H1 (cell line): ENCODE data around the gene OPN1SW. TPM values are rescaled to one million over a fixed set of nuclear protein-coding genes. Genes with fewer than 3 reads are reported as not detected.

Source experiments
- CTCF ChIA-PET: fragments of 300-600 bp; sonication (Branson Sonifier 250); formaldehyde crosslinking; loops from one replicate; lab custom pipeline; 2021; ENCODE audit not compliant: partially characterized antibody; lab: Charles Lee
- POLR2A ChIA-PET: fragments of 300-600 bp; sonication (Branson Sonifier 250); formaldehyde crosslinking; loops from one replicate; lab custom pipeline; 2021; ENCODE audit warnings: inconsistent platforms; ENCODE audit not compliant: partially characterized antibody; lab: Charles Lee
- DNase-seq, 2 experiments: peaks; one replicate each; pipeline versions ENCODE4 v3.0.0 to v3.0.0-alpha.2; 2010 to 2022; ENCODE audit warnings: low spot score in 2 of 2, low read depth in 1 of 2, mixed read lengths in 1 of 2
- FAIRE-seq: peaks from 2 replicates; lab custom pipeline; 2011; peaks lifted over from hg19 to GRCh38; lab: Jason Lieb, UNC
- H2AFZ ChIP-seq: 2 replicates; pipeline ENCODE4 v1.8.1; 2012; ENCODE audit warnings: low read length, inconsistent platforms
- H2AK5ac ChIP-seq: 2 replicates; pipeline ENCODE4 v1.6.1; 2013; ENCODE audit warnings: low read depth, low read length
- H2BK120ac ChIP-seq: replicated peaks from 2 replicates; pipeline ENCODE3; 2013; ENCODE audit warnings: low read depth, low read length, inconsistent platforms
- H2BK12ac ChIP-seq: 2 replicates; pipeline ENCODE4 v1.6.1; 2013; ENCODE audit warnings: low read depth, low read length
- H2BK15ac ChIP-seq: 2 replicates; pipeline ENCODE4 v1.6.1; 2013; ENCODE audit warnings: low read length
- H2BK20ac ChIP-seq: 2 replicates; pipeline ENCODE4 v1.6.1; 2013; ENCODE audit warnings: low read length
- H2BK5ac ChIP-seq: 2 replicates; pipeline ENCODE4 v1.6.1; 2013; ENCODE audit warnings: low read depth, low read length
- H3K14ac ChIP-seq: 2 replicates; pipeline ENCODE4 v1.6.1; 2013; ENCODE audit warnings: inconsistent platforms; ENCODE audit not compliant: insufficient read length
- H3K18ac ChIP-seq: 2 replicates; pipeline ENCODE4 v1.6.1; 2013; ENCODE audit warnings: low read length; ENCODE audit errors: extremely low read depth
- H3K23ac ChIP-seq: 2 replicates; pipeline ENCODE4 v1.6.1; 2013; ENCODE audit warnings: inconsistent platforms; ENCODE audit not compliant: insufficient read length
- H3K23me2 ChIP-seq: 2 replicates; pipeline ENCODE4 v1.6.1; 2013; ENCODE audit warnings: low read depth, low read length
- H3K27ac ChIP-seq: 2 replicates; pipeline ENCODE4 v1.6.1; 2011; ENCODE audit warnings: low read depth, low read length, inconsistent platforms
- H3K27me3 ChIP-seq, 4 experiments: replicated peaks in 1 of 4; 1 replicate in 1 of 4; 2 replicates in 3 of 4; pipeline versions ENCODE4 v1.6.1 to v1.8.1; 2011 to 2013; ENCODE audit warnings: low read length in 3 of 4, mild to moderate bottlenecking in 3 of 4, inconsistent platforms in 2 of 4, mixed read lengths in 2 of 4, moderate library complexity in 1 of 4; ENCODE audit not compliant: control insufficient read depth in 3 of 4, insufficient read depth in 3 of 4; ENCODE audit errors: extremely low read depth in 1 of 4
- H3K36me3 ChIP-seq, 4 experiments: 2 replicates each; pipeline versions ENCODE4 v1.6.1 to v1.8.1; 2011 to 2013; ENCODE audit warnings: mild to moderate bottlenecking in 4 of 4, low read length in 3 of 4, moderate library complexity in 2 of 4, control low read depth in 1 of 4, inconsistent platforms in 1 of 4; ENCODE audit not compliant: insufficient read depth in 4 of 4, control insufficient read depth in 2 of 4
- H3K4ac ChIP-seq: replicated peaks from 2 replicates; pipeline ENCODE3; 2013; ENCODE audit warnings: low read length, low read depth, mixed read lengths, inconsistent platforms; ENCODE audit not compliant: insufficient read length
- H3K4me1 ChIP-seq, 4 experiments: replicated peaks in 1 of 4; 1 replicate in 1 of 4; 2 replicates in 3 of 4; pipeline versions ENCODE4 v1.6.1 to v1.8.1; 2011 to 2013; ENCODE audit warnings: low read length in 3 of 4, inconsistent platforms in 2 of 4, mixed read lengths in 1 of 4; ENCODE audit not compliant: insufficient read depth in 4 of 4, control insufficient read depth in 3 of 4
- H3K4me2 ChIP-seq, 2 experiments: 2 replicates each; pipeline versions ENCODE4 v1.6.1 to v1.8.1; 2011 to 2013; ENCODE audit warnings: low read depth in 2 of 2, low read length in 2 of 2, control low read depth in 1 of 2, inconsistent platforms in 1 of 2, mild to moderate bottlenecking in 1 of 2; ENCODE audit not compliant: insufficient read depth in 1 of 2
- H3K4me3 ChIP-seq, 4 experiments: fragments of 200-600, 300-600 bp in 1 of 4; sonication (generic), shearing (Covaris generic), sonication (Bioruptor Twin) in 1 of 4; 2 replicates each; pipeline versions ENCODE4 v1.5.1 to v1.8.1; 2011 to 2016; ENCODE audit warnings: low read length in 4 of 4, low read depth in 3 of 4, control low read depth in 2 of 4, inconsistent platforms in 2 of 4, mild to moderate bottlenecking in 2 of 4, mixed read lengths in 1 of 4, moderate library complexity in 1 of 4; ENCODE audit not compliant: insufficient read depth in 2 of 4; ENCODE audit errors: extremely low read depth in 1 of 4
- H3K56ac ChIP-seq: replicated peaks from 2 replicates; pipeline ENCODE3; 2013; ENCODE audit warnings: low read depth, mild to moderate bottlenecking, mixed read lengths, low read length, inconsistent platforms; ENCODE audit not compliant: insufficient read length
- H3K79me1 ChIP-seq: 2 replicates; pipeline ENCODE4 v1.6.1; 2013; ENCODE audit warnings: low read depth, low read length, control low read depth
- H3K79me2 ChIP-seq, 2 experiments: 2 replicates each; pipeline versions ENCODE4 v1.6.1 to v1.8.1; 2012 to 2013; ENCODE audit warnings: low read length in 2 of 2, mild to moderate bottlenecking in 2 of 2, inconsistent platforms in 1 of 2; ENCODE audit not compliant: insufficient read depth in 2 of 2, control insufficient read depth in 1 of 2
- H3K9ac ChIP-seq, 4 experiments: replicated peaks in 1 of 4; 1 replicate in 1 of 4; 2 replicates in 3 of 4; pipeline versions ENCODE4 v1.6.1 to v1.8.1; 2011 to 2013; ENCODE audit warnings: low read depth in 3 of 4, low read length in 3 of 4, control low read depth in 2 of 4, mild to moderate bottlenecking in 2 of 4, moderate library complexity in 2 of 4, inconsistent platforms in 1 of 4; ENCODE audit errors: extremely low read depth in 1 of 4
- H3K9me3 ChIP-seq, 2 experiments: 2 replicates each; pipeline versions ENCODE4 v1.6.1 to v1.8.1; 2012 to 2013; ENCODE audit warnings: mild to moderate bottlenecking in 2 of 2, moderate library complexity in 2 of 2, control low read depth in 1 of 2, inconsistent platforms in 1 of 2, low read depth in 1 of 2, low read length in 1 of 2, mixed read lengths in 1 of 2; ENCODE audit not compliant: insufficient read depth in 2 of 2
- H4K20me1 ChIP-seq, 2 experiments: replicated peaks in 1 of 2; 2 replicates each; pipeline versions ENCODE3 to v1.8.1; 2011 to 2013; ENCODE audit warnings: inconsistent platforms in 2 of 2, low read length in 2 of 2, mild to moderate bottlenecking in 1 of 2; ENCODE audit not compliant: insufficient read depth in 2 of 2, control insufficient read depth in 1 of 2
- H4K5ac ChIP-seq: 2 replicates; pipeline ENCODE4 v1.6.1; 2013; ENCODE audit warnings: low read length, low read depth, mixed read lengths, inconsistent platforms; ENCODE audit not compliant: insufficient read length
- H4K8ac ChIP-seq: 2 replicates; pipeline ENCODE4 v1.8.0; 2013; ENCODE audit warnings: mild to moderate bottlenecking, moderate library complexity, low read length, inconsistent platforms; ENCODE audit not compliant: insufficient read depth; ENCODE audit errors: extremely low read depth
- H4K91ac ChIP-seq: replicated peaks from 2 replicates; pipeline ENCODE3; 2013; ENCODE audit warnings: low read length, mixed read lengths, inconsistent platforms; ENCODE audit not compliant: insufficient read length
- ASH2L ChIP-seq: fragments of 200-600, 300-600 bp; sonication (generic); IDR thresholded peaks from one replicate; pipeline ENCODE4 v1.7.1; 2017; ENCODE audit warnings: low read length
- RAD21 ChIP-seq, 2 experiments: IDR thresholded peaks in 1 of 2; conservative IDR thresholded peaks in 1 of 2; 2 replicates each; pipeline ENCODE4 v1.6.1; 2011; ENCODE audit warnings: low read depth in 2 of 2, low read length in 2 of 2, improper control_type of control experiment in 1 of 2, inconsistent platforms in 1 of 2, mild to moderate bottlenecking in 1 of 2, moderate library complexity in 1 of 2
- SIN3A ChIP-seq, 2 experiments: IDR thresholded peaks in 1 of 2; conservative IDR thresholded peaks in 1 of 2; 2 replicates each; pipeline ENCODE4 v1.6.1; 2011 to 2012; ENCODE audit warnings: low read length in 2 of 2, improper control_type of control experiment in 1 of 2, low read depth in 1 of 2, mild to moderate bottlenecking in 1 of 2
- polyA plus RNA-seq, 7 experiments: library from polyadenylated mRNA; depleted of rRNA in 3 of 7; stranded (reverse) in 5 of 7; unstranded in 2 of 7; fragments of >200 nt in 5 of 7; fragments of 200-250 nt in 2 of 7; gene quantifications; 1 replicate in 5 of 7; 2 replicates in 1 of 7; 4 replicates in 1 of 7; pipeline versions ENCODE4 v1.2.1 to v1.2.3, GENCODE V29; 2011 to 2013; ENCODE audit warnings: missing spikeins in 2 of 7, mixed read lengths in 2 of 7
- total RNA-seq: library from RNA; stranded (reverse); fragmentation: NEBNext Ultra II Directional; extraction: Animal tissue kit (Norgen Biotek cat#: 25700); gene quantifications from 2 replicates; pipeline ENCODE4 v1.2.1, GENCODE V29; 2021

Gene OPN1SW
- total and polyA plus RNA-seq, 2 of the 8 experiments (the other 6 are each of a cell fraction or from before 2014, with no cell fraction given): not detected

DNA sequence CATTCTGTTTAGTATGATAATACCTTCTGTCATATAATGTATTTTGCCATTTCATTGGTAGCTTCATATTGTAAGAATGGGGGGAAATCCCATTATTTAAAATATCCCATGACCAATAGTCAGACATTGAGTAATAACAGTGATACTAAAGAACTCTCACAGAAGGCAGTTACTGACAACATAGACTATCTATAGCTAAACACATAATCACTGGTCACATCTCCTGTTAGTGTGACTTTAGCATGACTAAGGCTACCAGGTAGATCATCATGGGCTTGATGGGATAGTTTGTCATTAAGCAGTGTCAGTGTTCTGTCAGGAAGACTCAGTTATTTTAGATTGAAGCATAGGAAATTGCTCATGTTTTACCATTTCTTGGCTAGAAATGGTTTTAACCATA is 16.4 kb downstream of the OPN1SW start:
- Histone ChIP-seq H2BK20ac (no peak overlapping the region), H3K9me3 (no peaks in the 10 kb centered on the region), H2BK15ac (no peak overlapping the region), H2BK5ac (no peak overlapping the region), H3K79me2 (peaks cover 0 to 9% of the 10 kb centered on the region in 2 experiments; a peak in 2 of 4 replicates), H3K36me3 (peaks cover 15 to 95% (median 48%) of the 10 kb centered on the region in 4 experiments), H3K27me3 (no peaks in the 10 kb centered on the region), H3K4me1 (no peaks in the 10 kb centered on the region), H4K91ac (no peak overlapping the region), H3K18ac (no peak overlapping the region), H3K23ac (no peak overlapping the region), H3K27ac (no peak overlapping the region), H3K56ac (no peak overlapping the region), H4K8ac (no peak overlapping the region), H2BK120ac (no peak overlapping the region), H3K9ac (no peak overlapping the region), H3K23me2 (no peaks in the 10 kb centered on the region), H3K14ac (no peak overlapping the region), H3K4ac (no peak overlapping the region), H2BK12ac (no peak overlapping the region), H4K5ac (no peak overlapping the region), H3K4me2 (no peak overlapping the region), H4K20me1 (peaks cover 0 to 14% of the 10 kb centered on the region in 2 experiments), H2AK5ac (no peak overlapping the region), H2AFZ (no peak overlapping the region), H3K4me3 (no peak overlapping the region), H3K79me1 (peaks cover 7% of the 10 kb centered on the region; the same call in 1 of the 2 replicates)
- FAIRE-seq (no peak), DNase-seq (no peak)
- TF ChIP-seq SIN3A (conservative IDR thresholded peaks at IDR 0.05 in 1 of 2, IDR thresholded peaks at IDR 0.05 in 1 of 2; ENCODE audit: low read depth in 1 of 2, low read length in 2 of 2) (no peak), RAD21 (IDR thresholded peaks at IDR 0.05 in 1 of 2, conservative IDR thresholded peaks at IDR 0.05 in 1 of 2; ENCODE audit: low read depth in 2 of 2, low read length in 2 of 2) (no peak), ASH2L (no peak)
- ChIA-PET POLR2A (interaction anchor here (1.0 kb wide), 1 partner anchor 19 kb away, joined by 4 read pairs; no protein-coding TSS in a partner anchor), CTCF (no interaction called here)
